ENCODE data around the gene HIKESHI. TPM values are rescaled to one million over a fixed set of nuclear protein-coding genes. Genes with fewer than 3 reads are reported as not detected.

The HIKESHI gene, protein sequence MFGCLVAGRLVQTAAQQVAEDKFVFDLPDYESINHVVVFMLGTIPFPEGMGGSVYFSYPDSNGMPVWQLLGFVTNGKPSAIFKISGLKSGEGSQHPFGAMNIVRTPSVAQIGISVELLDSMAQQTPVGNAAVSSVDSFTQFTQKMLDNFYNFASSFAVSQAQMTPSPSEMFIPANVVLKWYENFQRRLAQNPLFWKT
- 35.9 and 71.6 TPM in 2 replicates for total RNA-seq

DNA sequence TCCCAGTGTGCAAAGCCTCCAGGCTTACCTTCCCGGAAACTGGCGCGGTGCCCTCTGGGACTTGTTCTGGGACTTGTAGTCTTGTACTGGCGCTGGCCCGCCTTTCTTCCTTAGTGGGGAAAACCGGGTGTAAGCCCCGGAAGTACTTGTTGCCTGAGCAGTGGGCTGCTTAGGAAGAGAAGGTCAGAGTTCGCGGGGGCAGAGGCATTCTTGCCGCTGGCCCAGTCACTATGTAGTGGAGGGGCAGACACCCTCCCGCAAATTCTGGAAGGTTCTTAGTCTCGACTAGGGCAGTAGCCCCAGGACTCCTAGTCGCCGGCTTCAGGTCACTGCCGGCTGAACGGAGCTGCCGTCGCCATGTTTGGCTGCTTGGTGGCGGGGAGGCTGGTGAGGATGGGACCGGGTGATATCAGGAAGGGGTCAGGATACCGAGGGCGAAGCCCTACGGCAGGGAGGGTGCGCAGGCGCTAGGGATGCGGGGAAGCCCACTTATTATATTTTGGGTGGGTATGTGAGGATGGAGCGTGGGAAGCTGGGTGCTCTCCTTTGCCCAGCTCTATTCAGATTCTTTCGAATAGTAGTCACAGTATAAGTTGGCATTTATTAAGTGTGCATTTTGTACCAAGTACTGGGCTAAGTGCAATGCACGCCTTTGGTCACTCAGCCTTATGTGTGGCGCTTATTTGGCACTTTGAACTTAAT is at the start of gene HIKESHI:
HIKESHI (plus strand) TSS at position 149 of the 702 bp plus-strand sequence; CDS start at position 358, 209 bp downstream.

DNA sequence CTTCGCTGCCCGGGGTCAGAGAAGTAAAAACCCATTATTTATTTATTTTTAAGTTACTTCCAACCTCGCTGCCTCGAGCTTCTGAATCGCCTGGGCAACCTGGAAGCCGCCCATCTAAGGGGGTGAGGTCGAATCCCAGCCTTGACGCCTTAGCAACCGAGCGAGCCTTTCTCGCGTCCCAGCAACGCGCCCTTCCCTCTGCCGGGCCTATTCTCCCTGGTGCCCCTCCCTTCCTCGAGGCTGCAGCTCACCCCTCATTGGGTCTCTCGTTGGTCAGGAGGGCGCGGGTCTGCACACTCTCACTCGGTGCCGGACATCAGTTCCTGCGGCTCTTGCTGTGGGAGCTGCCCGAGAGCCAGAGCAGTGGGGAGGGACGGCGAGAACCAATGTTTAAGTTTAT is 72.5 kb downstream of the HIKESHI start, which contains the start of gene CCDC81:
CCDC81 (plus strand) TSS at position 302 of the 400 bp plus-strand sequence. CDS start 277 bp downstream, outside the sequence.

Other genes starting within 250 kb of the HIKESHI start
- 334 and 551 TPM in 2 replicates for gene PICALM, start 233.2 kb upstream of the HIKESHI start, total RNA-seq
- 20.2 and 20.8 TPM in 2 replicates for gene EED, start 57.5 kb upstream of the HIKESHI start, total RNA-seq
- gene CCDC81, start 72.6 kb downstream of the HIKESHI start, total RNA-seq, result 6.5 and 7.7 TPM in 2 replicates

Data from smooth muscle cell of the umbilical artery (primary cell).